ENCODE data around the gene TEC.

DNA sequence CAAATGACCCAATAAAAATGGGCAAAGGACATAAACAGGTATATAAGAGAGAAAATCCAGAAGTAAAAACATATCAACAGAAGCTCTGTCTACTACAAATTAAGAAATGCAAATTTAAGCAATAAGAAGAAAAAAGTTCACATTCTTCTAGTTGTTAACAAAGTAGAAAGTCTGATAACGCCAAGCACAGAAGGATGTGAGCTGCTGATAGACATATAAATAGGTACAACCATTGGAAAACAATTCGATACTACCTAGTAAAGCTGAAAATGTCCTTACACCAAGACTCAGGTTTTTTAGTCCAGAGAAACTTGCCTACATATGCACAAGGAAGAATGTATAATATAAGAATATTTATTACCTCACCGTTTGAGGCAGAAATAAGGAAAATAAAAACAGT, 35.9 kb upstream of the TEC start:
- TF ChIP-seq, protein P1, sequence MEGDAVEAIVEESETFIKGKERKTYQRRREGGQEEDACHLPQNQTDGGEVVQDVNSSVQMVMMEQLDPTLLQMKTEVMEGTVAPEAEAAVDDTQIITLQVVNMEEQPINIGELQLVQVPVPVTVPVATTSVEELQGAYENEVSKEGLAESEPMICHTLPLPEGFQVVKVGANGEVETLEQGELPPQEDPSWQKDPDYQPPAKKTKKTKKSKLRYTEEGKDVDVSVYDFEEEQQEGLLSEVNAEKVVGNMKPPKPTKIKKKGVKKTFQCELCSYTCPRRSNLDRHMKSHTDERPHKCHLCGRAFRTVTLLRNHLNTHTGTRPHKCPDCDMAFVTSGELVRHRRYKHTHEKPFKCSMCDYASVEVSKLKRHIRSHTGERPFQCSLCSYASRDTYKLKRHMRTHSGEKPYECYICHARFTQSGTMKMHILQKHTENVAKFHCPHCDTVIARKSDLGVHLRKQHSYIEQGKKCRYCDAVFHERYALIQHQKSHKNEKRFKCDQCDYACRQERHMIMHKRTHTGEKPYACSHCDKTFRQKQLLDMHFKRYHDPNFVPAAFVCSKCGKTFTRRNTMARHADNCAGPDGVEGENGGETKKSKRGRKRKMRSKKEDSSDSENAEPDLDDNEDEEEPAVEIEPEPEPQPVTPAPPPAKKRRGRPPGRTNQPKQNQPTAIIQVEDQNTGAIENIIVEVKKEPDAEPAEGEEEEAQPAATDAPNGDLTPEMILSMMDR (optimal IDR thresholded peaks at IDR 0.05 in 1 of 3, IDR thresholded peaks at IDR 0.05 in 1 of 3, conservative IDR thresholded peaks at IDR 0.05 in 1 of 3; ENCODE audit: extremely low read depth in 1 of 3, insufficient read depth in 2 of 3, low read length in 3 of 3) = no peak
- no peak for TF ChIP-seq EZH2 (IDR thresholded peaks at IDR 0.05; ENCODE audit: low read length)

Data from keratinocyte (primary cell).